ENCODE measurements around the gene F12.

F12 gene

DNA sequence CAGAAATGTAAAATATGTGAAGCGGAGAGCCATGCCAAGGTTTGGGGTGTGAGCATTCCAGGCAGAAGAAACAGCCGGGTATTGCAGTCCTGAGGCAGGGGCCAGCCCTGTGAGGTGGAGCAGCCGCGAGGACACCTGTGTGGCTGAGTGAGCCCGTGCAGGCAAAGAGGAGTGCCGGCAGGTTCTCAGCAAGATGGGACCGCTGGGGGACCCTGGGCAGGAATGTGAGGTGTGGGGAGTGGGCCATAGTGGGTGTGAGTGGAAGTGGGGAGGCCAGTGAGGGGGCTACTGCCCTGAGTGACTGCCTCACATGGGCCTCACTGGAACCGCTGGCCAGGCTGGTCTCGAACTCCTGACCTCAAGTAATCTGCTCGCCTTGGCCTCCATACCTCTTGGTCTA is 29.1 kb upstream of the F12 start:
- DNase-seq (ENCODE audit: extremely low read depth, low read depth) = no peak
- no peak for TF ChIP-seq CTCF (IDR thresholded peaks at IDR 0.05; ENCODE audit: low read depth, low read length)

DNA sequence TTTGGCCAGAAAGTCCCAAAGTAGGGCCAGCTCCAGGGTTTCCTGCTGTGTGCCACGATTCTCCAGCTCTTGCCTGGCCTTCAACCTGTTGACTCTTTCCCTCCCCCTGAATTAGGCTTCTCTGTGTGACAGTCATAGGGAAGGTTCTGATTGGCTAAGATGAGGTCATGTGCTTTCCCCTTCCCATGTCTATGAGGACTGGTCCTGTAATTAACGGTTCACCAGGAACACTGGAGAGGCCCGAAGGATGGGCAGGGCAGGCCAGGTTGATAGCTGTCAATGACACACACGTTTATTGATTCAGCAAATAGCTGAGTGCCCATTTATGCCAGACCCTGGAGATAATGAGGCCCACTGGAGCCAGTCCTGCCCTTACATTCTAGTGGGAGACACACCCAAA is 28.3 kb upstream of the F12 start:
- DNase-seq (ENCODE audit: extremely low read depth, low read depth) = no peak
- no peak for TF ChIP-seq CTCF (IDR thresholded peaks at IDR 0.05; ENCODE audit: low read depth, low read length)

DNA sequence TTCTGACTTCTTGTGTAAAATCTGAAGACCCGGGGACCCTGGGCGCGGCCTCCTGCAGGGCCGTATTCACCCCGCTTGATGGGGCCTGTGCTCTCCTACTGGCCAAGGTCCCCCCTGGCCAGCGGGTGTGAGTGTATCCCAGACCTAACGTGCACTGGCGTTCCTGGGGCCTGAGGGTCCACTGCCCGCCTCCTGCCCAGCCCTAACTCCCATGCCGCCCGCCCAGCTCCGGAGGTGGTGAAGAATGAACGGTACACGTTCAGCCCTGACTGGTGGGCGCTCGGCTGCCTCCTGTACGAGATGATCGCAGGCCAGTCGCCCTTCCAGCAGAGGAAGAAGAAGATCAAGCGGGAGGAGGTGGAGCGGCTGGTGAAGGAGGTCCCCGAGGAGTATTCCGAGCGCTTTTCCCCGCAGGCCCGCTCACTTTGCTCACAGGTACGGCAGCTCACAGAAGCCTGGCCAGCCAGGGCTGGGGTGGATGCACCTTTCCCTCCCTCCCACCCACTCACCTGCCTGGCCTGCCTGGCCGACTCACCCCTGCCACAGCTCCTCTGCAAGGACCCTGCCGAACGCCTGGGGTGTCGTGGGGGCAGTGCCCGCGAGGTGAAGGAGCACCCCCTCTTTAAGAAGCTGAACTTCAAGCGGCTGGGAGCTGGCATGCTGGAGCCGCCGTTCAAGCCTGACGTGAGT is 26.6 kb upstream of the F12 start:
- DNase-seq (ENCODE audit: extremely low read depth, low read depth) = no peak
- no peak for TF ChIP-seq CTCF (IDR thresholded peaks at IDR 0.05; ENCODE audit: low read depth, low read length)

- DNase-seq (ENCODE audit: extremely low read depth, low read depth) = no peak
- TF ChIP-seq CTCF (IDR thresholded peaks at IDR 0.05; ENCODE audit: low read depth, low read length) = no peak
Measured at GRCh38 chr5:177434942-177435738, 25.8 kb upstream of the F12 start.

- DNase-seq (ENCODE audit: extremely low read depth, low read depth) = no peak
- no peak for TF ChIP-seq CTCF (IDR thresholded peaks at IDR 0.05; ENCODE audit: low read depth, low read length)
Measured at GRCh38 chr5:177434437-177434836, 25.1 kb upstream of the F12 start.

GRCh38 chr5:177433658-177434217 is 24.4 kb upstream of the F12 start:
- no peak for DNase-seq (ENCODE audit: extremely low read depth, low read depth)
- TF ChIP-seq CTCF (IDR thresholded peaks at IDR 0.05; ENCODE audit: low read depth, low read length) = no peak
